ENCODE results near the gene F8. TPM values are rescaled to one million over a fixed set of nuclear protein-coding genes. Genes with fewer than 3 reads are reported as not detected.

Gene F8
- total and polyA plus RNA-seq, 9 of the 15 experiments (the other 6 are each of a cell fraction or from before 2014, with no cell fraction given) = 0.41 to 3.8 (median 0.91) TPM

DNA sequence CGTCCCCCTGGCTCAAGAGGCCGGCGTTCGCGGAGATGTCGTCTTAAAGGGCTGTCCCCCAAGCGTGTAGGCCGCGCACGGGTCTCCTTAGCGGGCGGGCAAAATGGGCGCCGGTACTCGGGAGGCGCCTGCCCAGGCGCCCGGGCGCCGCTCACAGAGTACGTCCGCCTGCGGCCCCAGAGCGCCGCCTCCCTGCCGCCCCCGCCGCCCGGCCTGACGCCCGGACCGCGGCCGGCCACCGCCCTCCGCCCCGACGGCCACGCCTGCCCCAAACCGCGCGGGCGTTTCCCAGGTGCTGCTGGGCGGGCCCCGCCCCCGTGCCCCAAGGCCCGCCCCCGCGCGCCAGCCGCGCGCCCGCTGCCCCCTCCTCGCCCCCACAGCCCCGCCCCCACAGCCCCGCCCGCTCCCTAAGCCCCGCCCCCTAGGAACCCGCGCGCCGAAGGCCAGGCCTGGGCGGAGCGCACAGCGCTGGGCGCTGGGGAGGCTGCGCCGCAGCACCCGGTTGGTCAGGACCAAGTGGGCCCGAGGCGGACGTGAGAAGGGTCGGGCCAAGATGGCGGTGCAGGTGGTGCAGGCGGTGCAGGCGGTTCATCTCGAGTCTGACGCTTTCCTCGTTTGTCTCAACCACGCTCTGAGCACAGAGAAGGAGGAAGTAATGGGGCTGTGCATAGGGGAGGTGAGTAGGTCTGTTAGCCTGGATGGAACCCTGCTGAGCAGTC is 48.6 kb upstream of the F8 start, which contains the start of the genes BRCC3, CMC4 and MTCP1 (continued):
- TF ChIP-seq, protein P1, sequence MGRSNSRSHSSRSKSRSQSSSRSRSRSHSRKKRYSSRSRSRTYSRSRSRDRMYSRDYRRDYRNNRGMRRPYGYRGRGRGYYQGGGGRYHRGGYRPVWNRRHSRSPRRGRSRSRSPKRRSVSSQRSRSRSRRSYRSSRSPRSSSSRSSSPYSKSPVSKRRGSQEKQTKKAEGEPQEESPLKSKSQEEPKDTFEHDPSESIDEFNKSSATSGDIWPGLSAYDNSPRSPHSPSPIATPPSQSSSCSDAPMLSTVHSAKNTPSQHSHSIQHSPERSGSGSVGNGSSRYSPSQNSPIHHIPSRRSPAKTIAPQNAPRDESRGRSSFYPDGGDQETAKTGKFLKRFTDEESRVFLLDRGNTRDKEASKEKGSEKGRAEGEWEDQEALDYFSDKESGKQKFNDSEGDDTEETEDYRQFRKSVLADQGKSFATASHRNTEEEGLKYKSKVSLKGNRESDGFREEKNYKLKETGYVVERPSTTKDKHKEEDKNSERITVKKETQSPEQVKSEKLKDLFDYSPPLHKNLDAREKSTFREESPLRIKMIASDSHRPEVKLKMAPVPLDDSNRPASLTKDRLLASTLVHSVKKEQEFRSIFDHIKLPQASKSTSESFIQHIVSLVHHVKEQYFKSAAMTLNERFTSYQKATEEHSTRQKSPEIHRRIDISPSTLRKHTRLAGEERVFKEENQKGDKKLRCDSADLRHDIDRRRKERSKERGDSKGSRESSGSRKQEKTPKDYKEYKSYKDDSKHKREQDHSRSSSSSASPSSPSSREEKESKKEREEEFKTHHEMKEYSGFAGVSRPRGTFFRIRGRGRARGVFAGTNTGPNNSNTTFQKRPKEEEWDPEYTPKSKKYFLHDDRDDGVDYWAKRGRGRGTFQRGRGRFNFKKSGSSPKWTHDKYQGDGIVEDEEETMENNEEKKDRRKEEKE (IDR thresholded peaks at IDR 0.05; ENCODE audit: borderline replicate concordance in 1 of 2, control insufficient read depth in 1 of 2, low read depth in 2 of 2, low read length in 1 of 2) = no peak
- TF ChIP-seq, protein P2, sequence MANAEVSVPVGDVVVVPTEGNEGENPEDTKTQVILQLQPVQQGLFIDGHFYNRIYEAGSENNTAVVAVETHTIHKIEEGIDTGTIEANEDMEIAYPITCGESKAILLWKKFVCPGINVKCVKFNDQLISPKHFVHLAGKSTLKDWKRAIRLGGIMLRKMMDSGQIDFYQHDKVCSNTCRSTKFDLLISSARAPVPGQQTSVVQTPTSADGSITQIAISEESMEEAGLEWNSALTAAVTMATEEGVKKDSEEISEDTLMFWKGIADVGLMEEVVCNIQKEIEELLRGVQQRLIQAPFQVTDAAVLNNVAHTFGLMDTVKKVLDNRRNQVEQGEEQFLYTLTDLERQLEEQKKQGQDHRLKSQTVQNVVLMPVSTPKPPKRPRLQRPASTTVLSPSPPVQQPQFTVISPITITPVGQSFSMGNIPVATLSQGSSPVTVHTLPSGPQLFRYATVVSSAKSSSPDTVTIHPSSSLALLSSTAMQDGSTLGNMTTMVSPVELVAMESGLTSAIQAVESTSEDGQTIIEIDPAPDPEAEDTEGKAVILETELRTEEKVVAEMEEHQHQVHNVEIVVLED (CRISPR knock-in tag; IDR thresholded peaks at IDR 0.05) = peak; percentile 31; the same call in 1 of the 2 replicates
- TF ChIP-seq YY1 (IDR thresholded peaks at IDR 0.05; ENCODE audit: borderline replicate concordance in 1 of 3, control insufficient read depth in 1 of 3, extremely low read depth in 1 of 3, insufficient read depth in 3 of 3, insufficient read length in 1 of 3, insufficient replicate concordance in 2 of 3, low read depth in 1 of 3, low read length in 2 of 3) = peak; percentile 72 to 94 (median 90)
- TF ChIP-seq BRD4 (IDR thresholded peaks at IDR 0.05) = no peak
- TF ChIP-seq POLR2AphosphoS5 (IDR thresholded peaks at IDR 0.05; ENCODE audit: control insufficient read depth, insufficient read depth, low read depth, low read length) = peak; percentile 44
- peak; percentile 30; the same call in 1 of the 2 replicates for TF ChIP-seq RB1 (IDR thresholded peaks at IDR 0.05; ENCODE audit: low read depth)
- TF ChIP-seq ZNF143 (CRISPR knock-in tag; IDR thresholded peaks at IDR 0.05) = no peak
- no peak for TF ChIP-seq GTF2E2 (tag; IDR thresholded peaks at IDR 0.05)
- TF ChIP-seq XRCC3 (IDR thresholded peaks at IDR 0.05) = no peak
- TF ChIP-seq CTCF (IDR thresholded peaks at IDR 0.05 in 2 of 3, conservative IDR thresholded peaks at IDR 0.05 in 1 of 3; ENCODE audit: insufficient read depth in 2 of 3, low read depth in 1 of 3, low read length in 3 of 3) = 0 out of 6 replicates have a peak, but pooled peaks of 1 of the 3 experiments have one; percentile 5
- peak in 1 of 2 experiments; percentile 5; a peak in 1 of 4 replicates for TF ChIP-seq SIN3A (IDR thresholded peaks at IDR 0.05; ENCODE audit: borderline replicate concordance in 2 of 2, control insufficient read depth in 1 of 2, low read depth in 2 of 2, low read length in 2 of 2)
- peak; percentile 84 for TF ChIP-seq SUPT5H (IDR thresholded peaks at IDR 0.05)
- TF ChIP-seq MLX (CRISPR knock-in tag; conservative IDR thresholded peaks at IDR 0.05) = no peak
- TF ChIP-seq, protein P3, sequence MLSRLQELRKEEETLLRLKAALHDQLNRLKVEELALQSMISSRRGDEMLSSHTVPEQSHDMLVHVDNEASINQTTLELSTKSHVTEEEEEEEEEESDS (CRISPR knock-in tag; IDR thresholded peaks at IDR 0.05) = no peak

All from K562 (cell line).